ENCODE data around the gene PER1. TPM values are rescaled to one million over a fixed set of nuclear protein-coding genes. Genes with fewer than 3 reads are reported as not detected.

Gene PER1
- total RNA-seq, 4 donors from 2014 or later, result 85.2 to 148 (median 137) TPM

DNA sequence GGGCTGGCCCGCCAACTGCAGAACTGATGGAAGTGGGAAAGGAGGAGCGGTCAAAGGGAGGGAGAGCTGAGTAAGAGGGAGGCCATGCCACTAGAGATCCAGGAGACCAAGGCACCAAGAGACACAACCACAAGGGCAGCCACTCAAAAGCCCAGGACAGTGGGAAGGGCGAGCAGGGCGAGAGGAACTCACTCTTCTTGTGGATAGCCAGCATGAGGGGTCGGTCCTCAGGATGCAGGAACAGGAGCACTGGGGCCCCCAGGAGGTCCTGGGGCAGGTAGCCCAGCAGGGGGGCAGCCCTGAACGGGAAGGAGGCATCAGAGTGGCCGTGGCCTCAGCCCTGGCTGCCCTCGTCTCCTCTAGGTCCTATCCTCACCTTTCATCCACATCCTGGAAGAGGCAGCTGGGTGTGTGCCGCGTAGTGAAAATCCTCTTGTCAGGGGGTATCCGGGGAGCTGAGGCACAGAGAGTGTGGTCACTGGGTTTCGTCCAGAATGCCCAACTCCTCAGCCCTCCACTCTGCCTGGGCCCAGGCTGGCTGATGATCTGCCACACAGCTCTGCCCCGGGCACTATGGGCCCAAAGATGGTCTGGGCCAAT is 4.3 kb downstream of the PER1 start:
- TF ChIP-seq, protein P1, sequence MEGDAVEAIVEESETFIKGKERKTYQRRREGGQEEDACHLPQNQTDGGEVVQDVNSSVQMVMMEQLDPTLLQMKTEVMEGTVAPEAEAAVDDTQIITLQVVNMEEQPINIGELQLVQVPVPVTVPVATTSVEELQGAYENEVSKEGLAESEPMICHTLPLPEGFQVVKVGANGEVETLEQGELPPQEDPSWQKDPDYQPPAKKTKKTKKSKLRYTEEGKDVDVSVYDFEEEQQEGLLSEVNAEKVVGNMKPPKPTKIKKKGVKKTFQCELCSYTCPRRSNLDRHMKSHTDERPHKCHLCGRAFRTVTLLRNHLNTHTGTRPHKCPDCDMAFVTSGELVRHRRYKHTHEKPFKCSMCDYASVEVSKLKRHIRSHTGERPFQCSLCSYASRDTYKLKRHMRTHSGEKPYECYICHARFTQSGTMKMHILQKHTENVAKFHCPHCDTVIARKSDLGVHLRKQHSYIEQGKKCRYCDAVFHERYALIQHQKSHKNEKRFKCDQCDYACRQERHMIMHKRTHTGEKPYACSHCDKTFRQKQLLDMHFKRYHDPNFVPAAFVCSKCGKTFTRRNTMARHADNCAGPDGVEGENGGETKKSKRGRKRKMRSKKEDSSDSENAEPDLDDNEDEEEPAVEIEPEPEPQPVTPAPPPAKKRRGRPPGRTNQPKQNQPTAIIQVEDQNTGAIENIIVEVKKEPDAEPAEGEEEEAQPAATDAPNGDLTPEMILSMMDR (IDR thresholded peaks at IDR 0.05), result no peak
- no peak for TF ChIP-seq POLR2A (IDR thresholded peaks at IDR 0.05)
- intact Hi-C loops (cut with DNase I), result loop anchor here (10.0 kb wide), 1 partner anchor 303 kb away; no protein-coding TSS in a partner anchor
- no peak for DNase-seq
- Histone ChIP-seq H3K36me3 (peaks cover 79 to 83% of the 10 kb centered on the region in 2 donors), H3K27me3 (no peaks in the 10 kb centered on the region), H3K9me3 (no peaks in the 10 kb centered on the region), H3K4me3 (replicated peaks in 1 of 3) (no peak overlapping the region), H3K4me1 (peaks cover 20 to 22% of the 10 kb centered on the region in 2 donors), H3K27ac (peak overlapping the region in 2 of 3 donors; percentile 70 to 98)
- WGBS, 2 donors, result 93 to 98% methylated on average over 12 to 13 of the region's 13 CpGs

DNA sequence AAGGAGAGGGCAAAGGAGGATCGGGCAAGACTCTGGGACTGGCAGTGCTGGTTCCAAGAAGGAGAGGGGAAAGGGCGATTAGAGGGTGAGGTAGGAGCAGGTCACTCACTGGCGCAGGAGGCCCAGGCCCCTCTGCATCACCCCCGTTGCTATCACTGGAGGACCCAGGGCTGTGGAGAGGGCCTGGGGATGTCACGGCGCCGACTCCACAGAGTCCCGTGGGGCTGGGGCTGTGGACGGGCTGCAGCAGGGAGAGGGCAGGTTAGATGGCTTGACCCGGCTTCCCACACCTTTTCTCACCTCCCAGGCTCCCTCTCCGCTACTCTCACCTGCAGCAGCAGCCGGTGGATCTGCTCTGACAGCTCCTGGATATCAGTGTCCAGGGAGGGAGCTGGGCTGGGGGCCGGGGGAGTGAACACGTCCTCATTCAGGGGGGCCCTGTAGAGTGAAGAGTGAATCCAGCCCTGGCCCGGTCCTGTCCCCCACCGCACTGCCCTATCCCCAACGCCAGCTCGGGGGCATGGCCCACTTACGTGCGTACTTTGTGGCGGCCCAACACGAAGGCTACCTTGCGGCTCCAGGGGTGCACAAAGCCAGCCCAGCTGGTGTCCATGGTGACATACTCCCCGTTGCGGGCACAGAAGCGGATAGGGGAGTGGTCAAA is 4.9 kb downstream of the PER1 start:
- peaks cover 15 to 17% of the 10 kb centered on the region in 2 donors for H3K4me1 ChIP-seq
- H3K4me3 ChIP-seq (replicated peaks in 1 of 3), result no peak overlapping the region
- H3K9me3 ChIP-seq, result no peaks in the 10 kb centered on the region
- H3K27me3 ChIP-seq, result no peaks in the 10 kb centered on the region
- intact Hi-C loops (cut with DNase I), result loop anchor here (10.0 kb wide), 1 partner anchor 302 kb away; no protein-coding TSS in a partner anchor
- TF ChIP-seq POLR2A (IDR thresholded peaks at IDR 0.05), result no peak
- TF ChIP-seq, protein P1 (IDR thresholded peaks at IDR 0.05), result no peak
- peaks cover 85 to 90% of the 10 kb centered on the region in 2 donors for H3K36me3 ChIP-seq
- no peak for DNase-seq
- H3K27ac ChIP-seq, result peak overlapping the region in 2 of 3 donors; percentile 70 to 98
- 90 to 94% methylated on average over 25 to 26 of the region's 26 CpGs for WGBS, 2 donors

DNA sequence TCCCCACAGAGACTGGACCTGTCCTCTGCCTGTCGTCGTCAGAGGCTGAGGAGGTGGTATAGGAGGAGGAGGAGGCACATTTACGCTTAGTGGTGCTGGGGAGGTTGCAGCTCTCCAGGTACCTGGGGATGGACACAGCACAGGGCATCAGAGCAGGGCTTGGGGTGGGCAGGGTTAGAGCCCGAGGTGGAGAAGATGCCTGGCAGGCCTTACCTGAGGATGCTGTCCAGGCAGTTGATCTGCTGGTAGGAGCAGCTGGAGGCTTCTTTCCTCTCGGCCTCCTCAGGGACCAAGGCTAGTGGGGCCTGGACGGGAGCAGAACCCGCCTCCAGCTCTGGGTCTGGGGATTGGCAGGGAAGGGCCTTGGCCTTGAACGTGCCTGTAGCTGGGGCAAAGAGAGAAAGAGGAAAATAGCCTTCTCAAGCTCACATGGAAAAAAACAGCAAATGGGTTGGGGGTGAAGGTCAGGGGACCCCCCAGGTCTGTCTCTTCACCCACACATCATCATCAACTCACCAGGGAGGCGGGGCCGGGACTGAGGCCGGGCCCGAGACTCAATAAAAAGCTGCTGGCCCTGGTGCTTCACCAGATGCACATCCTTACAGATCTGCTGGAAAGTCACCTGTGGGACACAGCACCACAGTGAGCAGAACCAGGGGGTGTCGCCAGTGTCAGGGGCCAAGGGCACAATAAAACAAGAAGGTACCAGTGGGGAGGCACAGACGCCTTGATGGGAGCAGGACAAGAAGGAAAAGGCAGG is 5.6 kb downstream of the PER1 start:
- Histone ChIP-seq H3K27me3 (no peaks in the 10 kb centered on the region), H3K36me3 (peaks cover 92 to 93% of the 10 kb centered on the region in 2 donors), H3K4me3 (replicated peaks in 1 of 3) (no peak overlapping the region), H3K4me1 (peaks cover 15 to 16% of the 10 kb centered on the region in 2 donors), H3K27ac (peak overlapping the region in 2 of 3 donors; percentile 11 to 70), H3K9me3 (no peaks in the 10 kb centered on the region)
- 95 to 97% methylated on average over 14 of the region's 14 CpGs for WGBS, 2 donors
- intact Hi-C loops (cut with DNase I), result loop anchor here (10.0 kb wide), 1 partner anchor 302 kb away; no protein-coding TSS in a partner anchor
- TF ChIP-seq, protein P1 (IDR thresholded peaks at IDR 0.05), result no peak
- TF ChIP-seq POLR2A (IDR thresholded peaks at IDR 0.05), result no peak
- DNase-seq, result no peak

DNA sequence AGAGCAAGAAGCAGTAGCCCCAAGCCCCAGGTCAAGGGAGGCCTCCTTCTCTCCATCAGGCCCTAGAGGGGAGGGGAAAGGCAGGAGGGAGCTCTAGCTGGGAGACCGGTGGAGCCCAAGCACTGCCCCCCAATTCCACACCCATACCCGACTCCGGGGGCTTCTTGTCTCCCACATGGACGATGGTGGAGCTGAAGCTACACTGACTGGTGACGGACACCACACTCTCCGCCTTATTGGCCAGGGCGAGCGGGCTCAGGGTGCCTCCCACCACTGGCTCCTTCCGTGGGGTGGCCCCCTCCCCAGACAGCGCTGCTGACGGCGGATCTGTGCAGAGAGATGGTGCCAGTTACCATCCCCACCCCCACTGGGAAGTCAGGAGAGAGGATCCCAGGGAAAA is 6.4 kb downstream of the PER1 start:
- H3K27ac ChIP-seq, result peak overlapping the region in 2 of 3 donors; percentile 11 to 70

More for the DNA sequence above, 6.4 kb downstream of the PER1 start:
- Histone ChIP-seq H3K4me1 (peaks cover 10 to 14% of the 10 kb centered on the region in 2 donors), H3K9me3 (no peaks in the 10 kb centered on the region), H3K36me3 (peaks cover 100% of the 10 kb centered on the region in 2 donors), H3K27me3 (no peaks in the 10 kb centered on the region), H3K4me3 (replicated peaks in 1 of 3) (no peak overlapping the region)
- DNase-seq, result no peak
- TF ChIP-seq, protein P1 (IDR thresholded peaks at IDR 0.05), result no peak
- no peak for TF ChIP-seq POLR2A (IDR thresholded peaks at IDR 0.05)
- 94 to 99% methylated on average over 9 to 11 of the region's 12 CpGs for WGBS, 2 donors
- intact Hi-C loops (cut with DNase I), result loop anchor here (10.0 kb wide), 1 partner anchor 301 kb away; no protein-coding TSS in a partner anchor

All from thyroid gland (tissue), 4 donors.